H9 (cell line): ENCODE measurements around the gene FGF22. TPM values are rescaled to one million over a fixed set of nuclear protein-coding genes. Genes with fewer than 3 reads are reported as not detected.
"Not testable (repeated sequence)": the region's sequence is repeated elsewhere in the genome, so short reads cannot be mapped to it uniquely, and the experiment has no call there.

Experiments used
- DNase-seq: peaks from one replicate; pipeline ENCODE4 v3.0.0-alpha.2; 2017
- H2AFZ ChIP-seq: one replicate; pipeline ENCODE4 v1.6.1; 2013; ENCODE audit warnings: mild to moderate bottlenecking, low read length, control low read depth, moderate library complexity
- H2AK5ac ChIP-seq: 2 replicates; pipeline ENCODE4 v1.6.1; 2013; ENCODE audit warnings: low read length, control low read depth, mixed read lengths; ENCODE audit not compliant: insufficient read length
- H2BK120ac ChIP-seq: one replicate; pipeline ENCODE4 v1.6.1; 2013; ENCODE audit warnings: low read depth, mild to moderate bottlenecking, low read length, control low read depth, inconsistent platforms; ENCODE audit not compliant: poor library complexity, severe bottlenecking
- H2BK12ac ChIP-seq: 2 replicates; pipeline ENCODE4 v1.6.1; 2013; ENCODE audit warnings: low read length, control low read depth, mixed read lengths, low read depth; ENCODE audit not compliant: insufficient read length
- H2BK15ac ChIP-seq: 2 replicates; pipeline ENCODE4 v1.6.1; 2013; ENCODE audit warnings: low read depth, low read length, control low read depth
- H2BK20ac ChIP-seq: one replicate; pipeline ENCODE4 v1.6.1; 2013; ENCODE audit warnings: low read depth, mild to moderate bottlenecking, low read length, control low read depth, inconsistent platforms; ENCODE audit not compliant: poor library complexity, severe bottlenecking
- H2BK5ac ChIP-seq: 2 replicates; pipeline ENCODE4 v1.6.1; 2013; ENCODE audit warnings: low read length, control low read depth, mixed read lengths; ENCODE audit not compliant: insufficient read length
- H3K14ac ChIP-seq: 2 replicates; pipeline ENCODE4 v1.6.1; 2013; ENCODE audit warnings: low read length, control low read depth; ENCODE audit not compliant: insufficient read depth
- H3K18ac ChIP-seq: 2 replicates; pipeline ENCODE4 v1.6.1; 2013; ENCODE audit warnings: low read depth, mild to moderate bottlenecking, mixed read lengths, low read length, control low read depth; ENCODE audit not compliant: insufficient read length
- H3K23ac ChIP-seq: 2 replicates; pipeline ENCODE4 v1.6.1; 2013; ENCODE audit warnings: low read length, control low read depth, mixed read lengths, low read depth; ENCODE audit not compliant: insufficient read length
- H3K23me2 ChIP-seq: 2 replicates; pipeline ENCODE4 v1.6.1; 2013; ENCODE audit warnings: low read depth, mild to moderate bottlenecking, mixed read lengths, low read length, control low read depth; ENCODE audit not compliant: insufficient read length, poor library complexity, severe bottlenecking
- H3K27ac ChIP-seq: 2 replicates; pipeline ENCODE4 v1.5.1; 2013; ENCODE audit warnings: low read length, control low read depth, mixed read lengths, low read depth; ENCODE audit not compliant: insufficient read length
- H3K27me3 ChIP-seq: 2 replicates; pipeline ENCODE4 v1.6.1; 2013; ENCODE audit warnings: low read length, control low read depth, inconsistent platforms; ENCODE audit not compliant: insufficient read depth
- H3K4ac ChIP-seq: 2 replicates; pipeline ENCODE4 v1.6.1; 2013; ENCODE audit warnings: low read depth, mild to moderate bottlenecking, control low read depth, inconsistent platforms, low read length, moderate library complexity
- H3K4me1 ChIP-seq: 2 replicates; pipeline ENCODE4 v1.6.1; 2013; ENCODE audit warnings: low read length, control low read depth, inconsistent platforms; ENCODE audit not compliant: insufficient read depth
- H3K4me2 ChIP-seq: 2 replicates; pipeline ENCODE4 v1.6.1; 2013; ENCODE audit warnings: low read length, control low read depth, mixed read lengths; ENCODE audit not compliant: insufficient read length, insufficient read depth
- H3K56ac ChIP-seq: 2 replicates; pipeline ENCODE4 v1.6.1; 2013; ENCODE audit warnings: low read depth, mild to moderate bottlenecking, mixed read lengths, low read length, control low read depth; ENCODE audit not compliant: insufficient read length
- H3K79me1 ChIP-seq: 2 replicates; pipeline ENCODE4 v1.6.1; 2013; ENCODE audit warnings: low read depth, mild to moderate bottlenecking, moderate library complexity, low read length, control low read depth, inconsistent platforms; ENCODE audit not compliant: insufficient read depth, poor library complexity, severe bottlenecking
- H3K79me2 ChIP-seq: 2 replicates; pipeline ENCODE4 v1.6.1; 2013; ENCODE audit warnings: low read length, control low read depth, inconsistent platforms; ENCODE audit not compliant: insufficient read depth
- H3K9ac ChIP-seq: 2 replicates; pipeline ENCODE4 v1.6.1; 2013; ENCODE audit warnings: low read length, control low read depth, mixed read lengths; ENCODE audit not compliant: insufficient read length; ENCODE audit errors: extremely low read depth
- H3K9me3 ChIP-seq: one replicate; pipeline ENCODE4 v1.6.1; 2013; ENCODE audit warnings: low read depth, low read length, inconsistent platforms; ENCODE audit not compliant: control insufficient read depth
- H3T11ph ChIP-seq: one replicate; pipeline ENCODE4 v1.6.1; 2013; ENCODE audit warnings: mild to moderate bottlenecking, low read length, control low read depth, inconsistent platforms
- H4K20me1 ChIP-seq: one replicate; pipeline ENCODE4 v1.6.1; 2013; ENCODE audit not compliant: control insufficient read depth, insufficient read length, insufficient read depth
- H4K5ac ChIP-seq: 2 replicates; pipeline ENCODE4 v1.6.1; 2013; ENCODE audit warnings: low read depth, mild to moderate bottlenecking, mixed read lengths, low read length, control low read depth; ENCODE audit not compliant: insufficient read length
- H4K8ac ChIP-seq: replicated peaks from 2 replicates; pipeline ENCODE4 v1.6.1; 2013; ENCODE audit warnings: low read length, control low read depth, mixed read lengths, low read depth; ENCODE audit not compliant: insufficient read length
- H4K91ac ChIP-seq: 2 replicates; pipeline ENCODE4 v1.6.1; 2013; ENCODE audit warnings: low read depth, mild to moderate bottlenecking, moderate library complexity, mixed read lengths, low read length, control low read depth; ENCODE audit not compliant: insufficient read length
- H3K27ac Mint-ChIP-seq, 3 experiments: 2 replicates in 2 of 3; 3 replicates in 1 of 3; pipeline ENCODE4 v1.8.0; 2020 to 2021; ENCODE audit warnings: mixed read lengths in 3 of 3, mild to moderate bottlenecking in 1 of 3, moderate library complexity in 1 of 3
- H3K27me3 Mint-ChIP-seq: 2 replicates; pipeline ENCODE4 v1.8.0; 2021; ENCODE audit warnings: low read depth, mild to moderate bottlenecking, moderate library complexity, mixed read lengths
- H3K36me3 Mint-ChIP-seq, 3 experiments: 2 replicates in 2 of 3; 3 replicates in 1 of 3; pipeline ENCODE4 v1.8.0; 2020 to 2021; ENCODE audit warnings: low read depth in 3 of 3, mixed read lengths in 3 of 3; ENCODE audit not compliant: insufficient read depth in 1 of 3
- H3K4me1 Mint-ChIP-seq, 2 experiments: 2 replicates each; pipeline ENCODE4 v1.8.0; 2020; ENCODE audit warnings: mixed read lengths in 2 of 2
- H3K4me3 Mint-ChIP-seq, 2 experiments: 2 replicates in 1 of 2; 3 replicates in 1 of 2; pipeline ENCODE4 v1.8.0; 2020 to 2021; ENCODE audit warnings: mild to moderate bottlenecking in 2 of 2, mixed read lengths in 2 of 2, moderate library complexity in 1 of 2
- H3K9me3 Mint-ChIP-seq, 2 experiments: 2 replicates in 1 of 2; 3 replicates in 1 of 2; pipeline ENCODE4 v1.8.0; 2020; ENCODE audit warnings: mild to moderate bottlenecking in 2 of 2, mixed read lengths in 2 of 2, moderate library complexity in 1 of 2
- CTCF ChIP-seq: fragments of 200-600 bp; sonication (generic); conservative IDR thresholded peaks from 3 replicates; pipeline ENCODE4 v1.8.0; 2021; ENCODE audit warnings: antibody characterized with exemption, mild to moderate bottlenecking
- WGBS: extraction: QIAGEN DNeasy Blood & Tissue Kit; methylation state at CpG from one replicate; pipeline ENCODE4 v1.1.7; 2013; ENCODE audit warnings: missing lambda C conversion rate, low lambda C conversion rate, mixed read lengths; ENCODE audit not compliant: insufficient read length; ENCODE audit errors: extremely low coverage; 5-methylcytosine and 5-hydroxymethylcytosine counted together
- total RNA-seq: library from RNA; stranded (reverse); gene quantifications from 2 replicates; pipeline ENCODE4 v1.2.1, GENCODE V29; 2021

The FGF22 gene
- total RNA-seq, 1 experiment from 2014 or later = 0.72 TPM

- whole genome bisulfite sequencing = no CpG with 5 or more reads among the region's 24 CpGs
- Histone ChIP-seq H3K79me2 (peaks cover 27% of the 10 kb centered on the region; the same call in 1 of the 2 replicates), H3K18ac (no peak overlapping the region), H2AK5ac (no peak overlapping the region), H3K9me3 (no peaks in the 10 kb centered on the region), H4K20me1 (peaks cover 6% of the 10 kb centered on the region), H3K27me3 (no peaks in the 10 kb centered on the region), H3K56ac (no peak overlapping the region), H4K91ac (no peak overlapping the region), H3K27ac (no peak overlapping the region), H3K23me2 (peaks cover 7% of the 10 kb centered on the region), H2BK15ac (no peak overlapping the region), H2BK5ac (no peak overlapping the region), H3T11ph (no peak overlapping the region), H4K5ac (no peak overlapping the region), H2AFZ (no peak overlapping the region), H2BK20ac (no peak overlapping the region), H2BK12ac (no peak overlapping the region), H4K8ac (no peak overlapping the region), H3K9ac (no peak overlapping the region), H3K4ac (no peak overlapping the region), H2BK120ac (no peak overlapping the region), H3K4me2 (no peak overlapping the region), H3K23ac (no peak overlapping the region), H3K4me1 (no peaks in the 10 kb centered on the region; the same call in 1 of the 2 replicates), H3K79me1 (no peaks in the 10 kb centered on the region), H3K14ac (no peak overlapping the region)
- Mint-ChIP-seq H3K36me3 (peaks cover 0 to 2% (median 0%) of the 10 kb centered on the region in 3 experiments; a peak in 2 of 7 replicates), H3K27me3 (peaks cover 30% of the 10 kb centered on the region), H3K9me3 (peaks cover 10 to 14% of the 10 kb centered on the region in 2 experiments), H3K4me3 (peak overlapping the region; percentile 40 to 74; a peak in 4 of 5 replicates), H3K27ac (no peak overlapping the region), H3K4me1 (peaks cover 10 to 15% of the 10 kb centered on the region in 2 experiments)
- DNase-seq = peak; percentile 95
- peak; percentile 95 for TF ChIP-seq CTCF
Observed at GRCh38 chr19:664913-665443, 25.3 kb downstream of the FGF22 start.

GRCh38 chr19:666985-667573, 27.4 kb downstream of the FGF22 start:
- H3K14ac ChIP-seq, H3K23ac ChIP-seq, H2BK120ac ChIP-seq, H2BK5ac ChIP-seq, H3K36me3 Mint-ChIP-seq, H3K9me3 ChIP-seq, H4K20me1 ChIP-seq, H4K91ac ChIP-seq, H3K27ac Mint-ChIP-seq, H4K8ac ChIP-seq, H3K4me1 ChIP-seq, H3K79me1 ChIP-seq, H3K27me3 ChIP-seq, H3K79me2 ChIP-seq, H3K23me2 ChIP-seq, H2BK15ac ChIP-seq, H3K18ac ChIP-seq, H3K4ac ChIP-seq, H3T11ph ChIP-seq, H3K56ac ChIP-seq, H3K4me2 ChIP-seq, H2BK20ac ChIP-seq, H4K5ac ChIP-seq, DNase-seq, H3K4me1 Mint-ChIP-seq, H3K4me3 Mint-ChIP-seq, H2AFZ ChIP-seq, H3K27ac ChIP-seq, H3K9ac ChIP-seq, H2AK5ac ChIP-seq, H2BK12ac ChIP-seq: not testable (repeated sequence)
- Mint-ChIP-seq H3K27me3 (peaks cover 33% of the 10 kb centered on the region), H3K9me3 (peaks cover 10 to 14% of the 10 kb centered on the region in 2 experiments)
- WGBS = no CpG with 5 or more reads among the region's 38 CpGs
